ENCODE measurements around the gene VAV2.
"Not testable (repeated sequence)": the region's sequence is repeated elsewhere in the genome, so short reads cannot be mapped to it uniquely, and the experiment has no call there.

The VAV2 gene

DNA sequence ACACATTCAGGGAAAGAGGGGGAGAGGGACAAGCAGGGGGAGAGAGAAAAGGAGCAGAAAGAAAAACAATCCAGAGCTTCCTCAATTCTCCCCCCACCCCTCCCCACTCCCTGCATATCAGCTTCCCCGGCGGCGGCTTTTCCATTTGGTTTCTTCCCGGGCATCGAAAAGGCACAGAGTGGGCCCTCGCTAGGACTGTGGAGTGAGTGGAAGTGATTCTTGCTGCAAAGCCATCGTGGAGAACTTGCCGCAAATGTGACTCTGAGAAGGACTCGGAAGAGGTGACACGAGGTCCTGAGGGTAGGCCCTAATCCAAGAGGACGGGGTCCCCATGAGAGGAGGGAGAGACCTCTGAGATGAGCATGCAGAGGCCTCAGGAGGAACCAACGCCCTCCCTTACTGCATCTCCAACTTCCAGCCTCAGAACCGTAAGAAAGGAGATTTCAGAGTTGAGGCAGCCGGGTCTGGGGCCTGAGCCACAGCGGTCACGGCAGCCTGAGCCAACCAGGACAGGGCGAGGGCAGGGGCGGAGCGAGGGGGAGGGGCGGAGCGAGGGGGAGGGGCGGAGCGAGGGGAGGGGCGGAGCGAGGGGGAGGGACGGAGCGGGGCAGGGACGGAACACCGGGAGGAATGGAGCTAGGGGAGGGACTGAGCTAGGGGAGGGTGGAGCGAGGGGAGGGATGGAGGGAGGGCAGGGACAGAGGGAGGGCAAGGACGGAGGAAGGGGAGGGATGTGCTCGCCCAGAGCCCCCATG is 232.8 kb downstream of the VAV2 start:
- H3K27ac ChIP-seq, result no peak overlapping the region
- TF ChIP-seq, protein P1, sequence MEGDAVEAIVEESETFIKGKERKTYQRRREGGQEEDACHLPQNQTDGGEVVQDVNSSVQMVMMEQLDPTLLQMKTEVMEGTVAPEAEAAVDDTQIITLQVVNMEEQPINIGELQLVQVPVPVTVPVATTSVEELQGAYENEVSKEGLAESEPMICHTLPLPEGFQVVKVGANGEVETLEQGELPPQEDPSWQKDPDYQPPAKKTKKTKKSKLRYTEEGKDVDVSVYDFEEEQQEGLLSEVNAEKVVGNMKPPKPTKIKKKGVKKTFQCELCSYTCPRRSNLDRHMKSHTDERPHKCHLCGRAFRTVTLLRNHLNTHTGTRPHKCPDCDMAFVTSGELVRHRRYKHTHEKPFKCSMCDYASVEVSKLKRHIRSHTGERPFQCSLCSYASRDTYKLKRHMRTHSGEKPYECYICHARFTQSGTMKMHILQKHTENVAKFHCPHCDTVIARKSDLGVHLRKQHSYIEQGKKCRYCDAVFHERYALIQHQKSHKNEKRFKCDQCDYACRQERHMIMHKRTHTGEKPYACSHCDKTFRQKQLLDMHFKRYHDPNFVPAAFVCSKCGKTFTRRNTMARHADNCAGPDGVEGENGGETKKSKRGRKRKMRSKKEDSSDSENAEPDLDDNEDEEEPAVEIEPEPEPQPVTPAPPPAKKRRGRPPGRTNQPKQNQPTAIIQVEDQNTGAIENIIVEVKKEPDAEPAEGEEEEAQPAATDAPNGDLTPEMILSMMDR (conservative IDR thresholded peaks at IDR 0.05), result no peak
- no peak for TF ChIP-seq ZFX (IDR thresholded peaks at IDR 0.05)

DNA sequence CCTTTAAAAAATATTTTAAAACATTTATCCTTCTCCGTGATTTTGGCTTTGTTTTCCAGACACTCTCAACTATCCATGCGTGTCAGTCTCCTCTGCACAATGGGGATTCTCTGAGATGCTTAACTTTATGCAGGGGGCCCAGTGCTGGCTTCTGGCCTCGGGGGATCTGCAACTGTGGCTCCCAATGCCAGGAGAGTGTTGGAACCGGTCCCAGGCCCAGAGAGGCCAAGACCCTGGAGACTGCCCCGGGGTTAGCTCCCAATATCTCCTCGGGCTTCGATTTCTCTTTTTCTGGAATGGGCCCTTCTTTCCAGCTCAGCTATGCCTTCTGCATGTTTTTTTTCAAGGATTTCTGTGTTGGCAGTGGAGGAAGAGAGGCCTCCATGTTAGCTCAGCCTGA is 233.9 kb downstream of the VAV2 start:
- H3K27ac ChIP-seq, result no peak overlapping the region
- TF ChIP-seq, protein P1 (conservative IDR thresholded peaks at IDR 0.05), result no peak
- TF ChIP-seq ZFX (IDR thresholded peaks at IDR 0.05), result no peak

DNA sequence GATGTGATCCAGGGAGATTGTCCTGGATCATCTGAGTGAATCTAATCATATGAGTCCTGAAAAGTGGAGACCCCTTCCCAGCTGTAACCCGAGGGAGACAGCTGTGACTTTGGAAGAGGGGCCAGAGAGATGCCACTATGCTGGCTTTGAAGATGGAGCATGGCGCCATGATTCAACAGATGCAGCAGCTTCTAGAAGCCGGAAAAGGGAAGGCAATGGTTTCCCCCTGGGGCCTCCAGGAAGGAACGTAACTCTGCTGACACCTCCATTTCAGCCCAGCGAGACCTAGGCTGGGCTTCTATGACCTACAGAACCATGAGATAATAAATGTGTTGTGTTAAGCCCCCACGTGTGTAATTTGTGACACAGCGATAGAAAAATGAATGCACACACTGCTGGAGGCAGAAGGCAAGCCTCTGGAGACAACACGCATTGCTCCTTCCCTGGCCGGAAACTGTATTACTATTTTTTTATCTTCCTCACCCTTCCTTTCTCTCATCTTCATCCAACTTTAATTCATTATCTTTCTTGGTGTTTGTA is 237.4 kb downstream of the VAV2 start:
- H3K27ac ChIP-seq, result no peak overlapping the region
- TF ChIP-seq, protein P1 (conservative IDR thresholded peaks at IDR 0.05), result no peak
- TF ChIP-seq ZFX (IDR thresholded peaks at IDR 0.05), result no peak

DNA sequence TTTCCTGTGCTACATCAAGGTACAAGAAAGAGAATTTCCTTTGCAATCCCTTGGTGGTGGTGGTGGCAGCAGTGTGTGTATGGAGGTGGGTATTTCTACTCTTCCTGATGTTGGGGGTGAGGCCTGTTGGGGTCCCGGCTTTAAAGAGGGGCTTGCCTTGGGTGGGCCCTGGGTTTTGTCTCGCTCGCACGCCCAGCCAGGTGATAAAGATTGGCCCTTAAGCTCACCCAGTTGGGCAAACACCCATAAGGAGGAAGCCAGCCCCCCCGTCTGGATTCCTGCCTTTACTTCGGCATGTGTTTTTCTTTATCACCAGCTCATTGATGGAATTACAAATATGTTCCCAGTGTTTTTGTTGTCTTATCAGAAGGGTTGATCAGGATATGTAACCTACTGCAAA is 237.9 kb downstream of the VAV2 start:
- H3K27ac ChIP-seq, result no peak overlapping the region
- TF ChIP-seq ZFX (IDR thresholded peaks at IDR 0.05), result no peak
- TF ChIP-seq, protein P1 (conservative IDR thresholded peaks at IDR 0.05), result no peak

DNA sequence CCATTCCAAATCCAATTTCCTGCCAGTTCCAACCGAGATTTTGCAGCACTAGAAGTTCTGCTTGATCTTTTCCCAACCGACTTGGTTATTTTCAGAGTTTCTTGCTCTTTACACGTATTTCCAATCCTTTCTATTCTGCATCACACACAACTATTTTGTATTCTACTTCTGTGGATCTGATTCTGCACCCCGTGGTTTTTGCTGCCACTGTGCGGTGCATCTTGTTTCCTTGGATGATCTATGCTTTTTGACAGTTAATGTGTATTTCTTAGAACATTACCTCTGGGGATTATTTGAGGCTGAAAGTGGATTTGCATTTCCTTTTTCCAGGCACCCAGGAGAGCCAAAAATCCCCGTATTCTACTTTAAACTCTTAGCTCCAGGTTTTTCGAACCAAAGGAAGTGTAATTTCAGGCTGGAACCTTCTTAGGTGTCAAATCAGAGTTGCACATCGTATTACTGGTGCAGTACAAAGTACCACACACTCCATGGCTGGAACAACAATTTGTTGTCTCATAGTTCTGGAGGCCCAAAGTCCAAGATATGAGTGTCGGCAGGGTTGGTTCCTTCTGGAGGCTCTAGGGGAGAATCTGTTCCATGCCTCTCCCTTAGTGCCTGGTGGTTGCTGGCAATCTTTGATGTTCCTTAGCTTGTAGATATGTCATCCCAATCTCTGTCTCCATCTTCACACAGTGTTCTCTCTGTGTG is 239.2 kb downstream of the VAV2 start:
- no peak for TF ChIP-seq ZFX (IDR thresholded peaks at IDR 0.05)
- TF ChIP-seq, protein P1 (conservative IDR thresholded peaks at IDR 0.05), result no peak
- H3K27ac ChIP-seq, result no peak overlapping the region

DNA sequence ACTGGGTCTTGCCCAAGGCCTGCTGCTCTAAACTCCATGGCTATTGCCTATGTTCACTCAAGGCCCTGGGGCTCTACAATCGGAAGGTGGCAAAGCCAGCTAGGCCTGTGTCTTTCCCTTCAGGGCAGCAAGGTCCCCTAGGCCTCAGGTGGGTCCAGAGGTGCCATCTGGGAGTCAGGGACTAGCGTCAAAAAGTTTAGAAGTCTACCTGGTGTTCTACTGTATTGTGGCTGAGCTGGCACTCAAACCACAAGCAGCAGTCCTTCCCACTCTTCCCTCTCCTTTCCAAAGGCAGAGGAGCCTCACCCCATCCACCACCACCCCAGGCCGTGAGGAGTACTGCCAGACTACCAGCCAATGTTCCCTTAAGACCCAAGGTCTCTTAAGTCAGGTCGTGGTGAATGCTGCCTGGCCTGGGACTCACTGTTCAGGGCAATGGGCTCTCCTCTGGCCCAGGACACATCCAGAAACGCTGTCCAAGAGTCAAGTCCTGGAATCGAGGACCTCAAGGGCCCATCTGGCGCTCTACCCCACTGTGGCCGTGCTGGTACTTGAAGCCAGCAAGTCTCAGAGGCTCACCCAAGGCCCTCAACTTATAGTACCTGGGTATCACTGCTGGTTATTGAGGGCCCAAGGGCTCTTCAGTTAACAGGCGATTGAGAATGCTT is 241.0 kb downstream of the VAV2 start:
- no peak for TF ChIP-seq ZFX (IDR thresholded peaks at IDR 0.05)
- TF ChIP-seq, protein P1 (conservative IDR thresholded peaks at IDR 0.05), result no peak
- H3K27ac ChIP-seq, result no peak overlapping the region

DNA sequence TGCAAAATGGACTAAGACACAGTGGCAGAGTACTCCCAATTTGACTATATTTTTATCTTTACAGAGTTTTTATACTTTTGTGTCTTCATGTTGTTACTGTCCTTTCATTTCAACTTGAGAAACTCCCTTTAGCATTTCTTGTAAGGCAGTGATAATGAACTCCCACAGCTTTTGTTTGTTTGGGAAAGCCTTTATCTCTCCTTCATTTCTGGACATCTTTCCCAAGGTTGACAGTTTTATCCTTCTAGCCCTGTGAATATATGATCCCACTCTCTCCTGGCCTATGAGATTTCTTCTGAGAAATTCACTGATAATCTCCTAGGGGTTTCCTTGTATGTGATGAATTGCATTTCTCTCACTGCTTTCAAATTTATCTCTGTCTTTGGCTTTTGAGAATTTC is 244.8 kb downstream of the VAV2 start:
- TF ChIP-seq ZFX (IDR thresholded peaks at IDR 0.05), result no peak
- TF ChIP-seq, protein P1 (conservative IDR thresholded peaks at IDR 0.05), result no peak
- no peak overlapping the region for H3K27ac ChIP-seq

DNA sequence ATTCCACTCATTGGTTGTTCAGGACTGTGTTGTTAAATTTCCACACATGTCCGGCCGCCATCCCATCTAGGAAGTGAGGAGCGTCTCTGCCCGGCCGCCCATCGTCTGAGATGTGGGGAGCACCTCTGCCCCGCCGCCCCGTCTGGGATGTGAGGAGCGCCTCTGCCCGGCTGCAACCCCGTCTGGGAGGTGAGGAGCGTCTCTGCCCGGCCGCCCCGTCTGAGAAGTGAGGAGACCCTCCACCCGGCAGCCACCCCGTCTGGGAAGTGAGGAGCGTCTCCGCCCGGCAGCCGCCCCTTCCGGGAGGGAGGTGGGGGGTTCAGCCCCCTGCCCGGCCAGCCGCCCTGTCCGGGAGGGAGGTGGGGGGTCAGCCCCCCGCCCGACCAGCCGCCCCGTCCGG is 247.6 kb downstream of the VAV2 start:
- H3K27ac ChIP-seq, result not testable (repeated sequence)

All from C4-2B (cell line).